ENCODE measurements around the gene ACSL5. TPM values are rescaled to one million over a fixed set of nuclear protein-coding genes. Genes with fewer than 3 reads are reported as not detected.

Gene ACSL5
- total and polyA plus RNA-seq, 3 experiments from 2014 or later: 53.3 to 85.5 (median 53.7) TPM

DNA sequence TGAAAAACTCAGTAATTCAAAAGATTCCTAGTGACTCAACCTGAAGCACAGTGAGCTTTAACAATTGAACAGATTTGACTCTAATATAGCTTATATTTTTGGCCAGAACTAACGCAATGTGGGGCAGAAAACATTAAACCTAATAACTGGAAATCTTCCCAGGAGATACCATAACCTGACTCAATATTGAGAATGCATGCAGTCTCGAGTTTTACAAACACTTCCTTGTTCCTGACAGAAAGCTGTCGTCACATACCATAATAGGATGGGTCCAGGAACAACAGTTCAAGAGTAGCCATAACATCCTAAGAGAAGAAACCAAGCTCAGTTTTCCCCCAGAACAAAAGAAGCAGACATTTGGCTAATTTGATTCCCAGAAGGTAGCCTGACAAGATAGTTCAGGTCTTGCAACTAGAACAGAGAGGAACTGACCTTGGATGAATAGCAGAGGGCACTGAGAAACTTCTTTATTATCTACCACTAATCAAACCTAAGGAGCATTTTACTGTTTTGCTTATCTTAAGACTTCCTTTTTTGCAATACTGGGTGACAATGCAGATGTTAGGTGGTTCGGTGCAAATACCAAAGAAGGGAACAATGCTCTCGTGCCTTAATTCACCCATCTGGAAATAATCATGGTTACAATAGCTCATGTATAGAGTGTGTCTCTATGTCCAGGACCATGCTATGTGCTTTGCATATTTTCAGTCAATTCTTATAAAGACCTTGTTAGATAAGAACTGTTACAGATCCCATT is 38.6 kb upstream of the ACSL5 start:
- peaks cover 3 to 13% (median 4%) of the 10 kb centered on the region in 3 donors for H3K4me1 Mint-ChIP-seq
- no peaks in the 10 kb centered on the region for H3K27me3 ChIP-seq (ENCODE audit: insufficient read depth, low read length, poor library complexity, severe bottlenecking)
- no peaks in the 10 kb centered on the region for H3K36me3 ChIP-seq (ENCODE audit: insufficient read depth, low read length)
- H3K9me3 ChIP-seq (ENCODE audit: low read length): no peaks in the 10 kb centered on the region
- CTCF ChIA-PET: interaction anchor here (1.2 kb wide), 1 partner anchor 12 kb away, joined by 3 read pairs; no protein-coding TSS in a partner anchor
- no peak for DNase-seq
- no peaks in the 10 kb centered on the region for H3K4me1 ChIP-seq (ENCODE audit: insufficient read depth, low read length)
- no peak overlapping the region for H3K27ac ChIP-seq (ENCODE audit: low read depth, low read length)
- POLR2A ChIA-PET: no interaction called here
- peaks cover 0 to 2% of the 10 kb centered on the region in 2 donors for H3K27me3 Mint-ChIP-seq
- H3K36me3 Mint-ChIP-seq: no peaks in the 10 kb centered on the region
- H3K4me3 ChIP-seq (ENCODE audit: low read length): no peak overlapping the region
- no peaks in the 10 kb centered on the region for H3K9me3 Mint-ChIP-seq
- no peak overlapping the region for H3K27ac Mint-ChIP-seq
- H3K4me3 Mint-ChIP-seq: no peak overlapping the region

DNA sequence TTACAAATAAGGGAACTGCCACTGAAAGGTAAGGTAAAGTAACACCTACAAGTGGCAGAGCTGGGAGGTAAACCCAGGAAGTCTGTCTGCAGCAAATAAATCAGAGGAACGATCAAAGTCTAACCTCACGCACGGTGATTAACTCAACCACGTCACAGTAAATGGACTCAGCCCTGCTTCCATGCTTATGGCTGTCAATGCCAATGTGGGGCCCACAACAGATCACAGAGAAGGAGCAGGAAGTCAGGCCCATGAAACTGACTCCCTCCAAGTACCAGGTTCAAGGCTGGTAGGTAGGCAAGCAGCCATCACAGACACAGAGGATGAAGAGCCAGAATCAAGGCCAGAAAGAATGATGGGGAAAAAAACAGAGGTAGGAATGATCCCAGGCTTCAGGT is 38.0 kb upstream of the ACSL5 start:
- Mint-ChIP-seq H3K27ac (peak overlapping the region in 4 of 8 donors; percentile 22 to 85 (median 58)), H3K9me3 (no peaks in the 10 kb centered on the region), H3K4me3 (no peak overlapping the region), H3K36me3 (no peaks in the 10 kb centered on the region), H3K4me1 (peaks cover 3 to 13% (median 4%) of the 10 kb centered on the region in 3 donors), H3K27me3 (no peaks in the 10 kb centered on the region)
- H3K36me3 ChIP-seq (ENCODE audit: insufficient read depth, low read length): no peaks in the 10 kb centered on the region
- ChIA-PET POLR2A (no interaction called here), CTCF (no interaction called here)
- H3K27me3 ChIP-seq (ENCODE audit: insufficient read depth, low read length, poor library complexity, severe bottlenecking): no peaks in the 10 kb centered on the region
- no peak overlapping the region for H3K4me3 ChIP-seq (ENCODE audit: low read length)
- H3K9me3 ChIP-seq (ENCODE audit: low read length): no peaks in the 10 kb centered on the region
- H3K4me1 ChIP-seq (ENCODE audit: insufficient read depth, low read length): no peaks in the 10 kb centered on the region
- no peak for DNase-seq
- no peak overlapping the region for H3K27ac ChIP-seq (ENCODE audit: low read depth, low read length)

DNA sequence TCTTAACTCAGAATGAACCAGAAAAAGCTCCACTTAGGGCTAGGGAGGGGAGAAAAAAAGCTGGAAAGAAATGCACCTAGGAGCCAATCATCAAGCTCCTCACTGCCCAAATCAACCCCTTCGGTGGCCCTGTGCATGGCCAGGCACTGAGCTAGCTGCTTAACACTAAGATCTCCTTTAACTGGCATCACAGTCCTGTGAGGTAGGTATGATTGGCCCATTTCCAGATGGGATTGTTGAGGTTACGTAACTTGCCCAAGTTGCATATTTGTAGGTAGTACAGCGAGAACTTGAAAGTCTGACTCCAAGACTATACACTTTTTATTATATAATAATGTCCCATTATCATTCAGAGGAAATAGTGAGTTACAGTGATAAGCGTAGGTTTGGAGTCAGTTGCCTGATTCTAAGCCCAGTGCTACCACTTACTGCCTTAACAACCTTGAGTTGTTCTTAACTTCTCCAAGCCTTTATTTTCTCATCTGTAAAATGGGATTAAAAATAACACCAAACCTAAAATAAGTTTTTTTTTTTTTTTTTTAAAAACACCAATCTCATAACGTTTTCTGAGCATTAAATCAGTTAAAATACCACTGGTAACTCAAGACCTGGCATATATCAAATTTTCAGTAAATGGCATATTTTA is 37.2 kb upstream of the ACSL5 start:
- Histone ChIP-seq H3K4me1 (ENCODE audit: insufficient read depth, low read length) (no peaks in the 10 kb centered on the region), H3K4me3 (ENCODE audit: low read length) (no peak overlapping the region), H3K9me3 (ENCODE audit: low read length) (no peaks in the 10 kb centered on the region), H3K36me3 (ENCODE audit: insufficient read depth, low read length) (no peaks in the 10 kb centered on the region), H3K27ac (ENCODE audit: low read depth, low read length) (no peak overlapping the region), H3K27me3 (ENCODE audit: insufficient read depth, low read length, poor library complexity, severe bottlenecking) (no peaks in the 10 kb centered on the region)
- ChIA-PET CTCF (no interaction called here), POLR2A (no interaction called here)
- H3K9me3 Mint-ChIP-seq: no peaks in the 10 kb centered on the region
- H3K4me1 Mint-ChIP-seq: peaks cover 3 to 13% (median 4%) of the 10 kb centered on the region in 3 donors
- no peak overlapping the region for H3K4me3 Mint-ChIP-seq
- H3K36me3 Mint-ChIP-seq: no peaks in the 10 kb centered on the region
- H3K27me3 Mint-ChIP-seq: no peaks in the 10 kb centered on the region
- DNase-seq: no peak
- H3K27ac Mint-ChIP-seq: no peak overlapping the region

- Histone ChIP-seq H3K27me3 (ENCODE audit: insufficient read depth, low read length, poor library complexity, severe bottlenecking) (no peaks in the 10 kb centered on the region), H3K27ac (ENCODE audit: low read depth, low read length) (no peak overlapping the region), H3K4me3 (ENCODE audit: low read length) (no peak overlapping the region), H3K36me3 (ENCODE audit: insufficient read depth, low read length) (no peaks in the 10 kb centered on the region), H3K9me3 (ENCODE audit: low read length) (no peaks in the 10 kb centered on the region), H3K4me1 (ENCODE audit: insufficient read depth, low read length) (no peaks in the 10 kb centered on the region)
- ChIA-PET CTCF (no interaction called here), POLR2A (no interaction called here)
- Mint-ChIP-seq H3K9me3 (no peaks in the 10 kb centered on the region), H3K27ac (no peak overlapping the region), H3K4me3 (no peak overlapping the region), H3K36me3 (no peaks in the 10 kb centered on the region), H3K27me3 (no peaks in the 10 kb centered on the region), H3K4me1 (peaks cover 3 to 13% (median 4%) of the 10 kb centered on the region in 3 donors)
- no peak for DNase-seq
Measured at GRCh38 chr10:112338957-112339356, 35.0 kb upstream of the ACSL5 start.

DNA sequence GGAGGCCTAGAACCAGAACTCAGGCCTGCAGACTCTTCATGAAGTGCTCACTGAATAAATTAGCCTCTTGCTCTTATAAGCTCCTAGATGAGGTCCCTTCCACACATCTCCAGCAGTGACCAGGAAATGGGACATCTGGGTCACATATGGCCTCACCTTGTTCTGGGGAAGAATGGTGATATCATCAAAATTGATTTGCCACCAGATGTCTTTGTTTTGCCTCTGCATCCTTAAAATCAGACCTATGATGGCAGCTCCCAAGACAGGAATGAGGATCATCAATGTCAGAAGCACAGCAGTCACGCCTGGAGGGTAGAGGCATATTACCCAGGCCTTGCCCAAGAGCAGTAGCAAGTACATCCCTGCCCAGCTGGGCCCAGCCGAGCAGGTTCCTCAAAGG is 33.3 kb upstream of the ACSL5 start:
- POLR2A ChIA-PET: no interaction called here
- no peaks in the 10 kb centered on the region for H3K36me3 ChIP-seq (ENCODE audit: insufficient read depth, low read length)
- H3K4me1 Mint-ChIP-seq: peaks cover 8 to 10% (median 8%) of the 10 kb centered on the region in 3 donors
- no peaks in the 10 kb centered on the region for H3K36me3 Mint-ChIP-seq
- no peak overlapping the region for H3K27ac ChIP-seq (ENCODE audit: low read depth, low read length)
- CTCF ChIA-PET: no interaction called here
- no peak overlapping the region for H3K4me3 Mint-ChIP-seq
- no peaks in the 10 kb centered on the region for H3K9me3 ChIP-seq (ENCODE audit: low read length)
- no peak for DNase-seq
- H3K27me3 Mint-ChIP-seq: no peaks in the 10 kb centered on the region
- no peaks in the 10 kb centered on the region for H3K27me3 ChIP-seq (ENCODE audit: insufficient read depth, low read length, poor library complexity, severe bottlenecking)
- no peaks in the 10 kb centered on the region for H3K9me3 Mint-ChIP-seq
- H3K4me1 ChIP-seq (ENCODE audit: insufficient read depth, low read length): no peaks in the 10 kb centered on the region
- H3K4me3 ChIP-seq (ENCODE audit: low read length): no peak overlapping the region
- no peak overlapping the region for H3K27ac Mint-ChIP-seq

DNA sequence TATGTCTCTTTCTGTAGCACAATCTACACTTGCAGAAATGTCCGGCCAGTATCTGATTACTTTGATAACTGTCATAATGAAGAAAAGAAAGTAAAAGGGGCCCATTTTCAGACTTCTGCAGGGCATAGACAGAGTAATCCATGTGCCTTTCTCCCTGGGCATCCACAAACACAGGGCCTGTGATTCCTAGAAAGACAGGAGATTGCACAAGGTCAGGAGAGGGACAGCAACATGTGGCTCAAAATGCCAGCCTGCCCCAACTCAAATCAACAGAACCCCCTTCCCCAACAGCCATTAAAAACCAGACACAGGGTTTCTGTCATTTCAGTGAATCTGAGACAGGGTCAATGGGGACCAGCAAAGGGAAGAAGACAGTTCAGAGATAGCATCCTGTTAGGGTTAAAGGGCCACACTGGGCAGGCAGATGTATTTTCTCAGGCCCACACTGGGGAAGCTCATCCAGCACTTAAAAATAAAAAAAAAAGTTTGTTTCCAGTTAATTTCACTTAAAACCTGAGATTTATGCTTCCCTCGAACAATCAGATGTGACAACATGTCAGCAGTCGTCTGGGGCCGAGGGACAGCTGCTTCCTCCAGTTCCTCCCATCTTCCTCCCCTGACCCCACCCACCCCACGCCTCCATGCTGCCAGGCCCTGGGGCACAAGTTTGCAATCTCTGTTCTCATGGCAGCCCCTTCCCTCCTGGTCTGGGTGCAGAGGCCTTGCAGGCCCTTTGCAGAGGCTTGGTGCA is 30.7 kb upstream of the ACSL5 start:
- Mint-ChIP-seq H3K36me3 (no peaks in the 10 kb centered on the region), H3K4me3 (no peak overlapping the region), H3K9me3 (no peaks in the 10 kb centered on the region), H3K27ac (no peak overlapping the region), H3K4me1 (peaks cover 4 to 5% (median 5%) of the 10 kb centered on the region in 3 donors), H3K27me3 (no peaks in the 10 kb centered on the region)
- no peaks in the 10 kb centered on the region for H3K27me3 ChIP-seq (ENCODE audit: insufficient read depth, low read length, poor library complexity, severe bottlenecking)
- no peaks in the 10 kb centered on the region for H3K36me3 ChIP-seq (ENCODE audit: insufficient read depth, low read length)
- H3K27ac ChIP-seq (ENCODE audit: low read depth, low read length): no peak overlapping the region
- H3K4me3 ChIP-seq (ENCODE audit: low read length): no peak overlapping the region
- no peaks in the 10 kb centered on the region for H3K9me3 ChIP-seq (ENCODE audit: low read length)
- POLR2A ChIA-PET: no interaction called here
- no peaks in the 10 kb centered on the region for H3K4me1 ChIP-seq (ENCODE audit: insufficient read depth, low read length)
- no peak for DNase-seq
- CTCF ChIA-PET: no interaction called here

DNA sequence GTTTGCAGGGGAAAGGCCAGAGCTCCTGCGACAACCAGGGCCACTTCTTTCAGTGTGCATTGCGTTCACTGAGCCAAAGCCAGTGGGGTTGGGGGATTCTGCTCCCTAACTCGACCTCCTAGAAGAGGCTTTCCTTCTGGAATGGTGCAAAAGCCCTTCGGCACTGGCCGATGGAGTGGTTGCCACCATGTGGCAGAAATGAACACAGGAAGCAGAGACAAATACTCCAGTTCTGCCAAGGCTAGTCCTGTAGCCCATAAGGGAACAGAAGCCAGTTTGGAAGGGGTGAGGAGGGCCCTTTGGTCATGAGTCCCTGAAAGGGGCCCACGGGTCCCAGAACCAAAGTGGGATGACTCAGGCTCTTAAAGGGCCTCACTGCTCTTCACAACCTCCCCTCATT is 29.7 kb upstream of the ACSL5 start:
- H3K27me3 ChIP-seq (ENCODE audit: insufficient read depth, low read length, poor library complexity, severe bottlenecking): no peaks in the 10 kb centered on the region
- no peaks in the 10 kb centered on the region for H3K36me3 ChIP-seq (ENCODE audit: insufficient read depth, low read length)
- peaks cover 4 to 5% (median 5%) of the 10 kb centered on the region in 3 donors for H3K4me1 Mint-ChIP-seq
- H3K4me3 Mint-ChIP-seq: no peak overlapping the region
- no peak overlapping the region for H3K27ac ChIP-seq (ENCODE audit: low read depth, low read length)
- no peak for DNase-seq
- no peaks in the 10 kb centered on the region for H3K9me3 ChIP-seq (ENCODE audit: low read length)
- no peaks in the 10 kb centered on the region for H3K4me1 ChIP-seq (ENCODE audit: insufficient read depth, low read length)
- no peak overlapping the region for H3K27ac Mint-ChIP-seq
- H3K9me3 Mint-ChIP-seq: no peaks in the 10 kb centered on the region
- ChIA-PET CTCF (no interaction called here), POLR2A (no interaction called here)
- H3K27me3 Mint-ChIP-seq: no peaks in the 10 kb centered on the region
- H3K4me3 ChIP-seq (ENCODE audit: low read length): no peak overlapping the region
- no peaks in the 10 kb centered on the region for H3K36me3 Mint-ChIP-seq

DNA sequence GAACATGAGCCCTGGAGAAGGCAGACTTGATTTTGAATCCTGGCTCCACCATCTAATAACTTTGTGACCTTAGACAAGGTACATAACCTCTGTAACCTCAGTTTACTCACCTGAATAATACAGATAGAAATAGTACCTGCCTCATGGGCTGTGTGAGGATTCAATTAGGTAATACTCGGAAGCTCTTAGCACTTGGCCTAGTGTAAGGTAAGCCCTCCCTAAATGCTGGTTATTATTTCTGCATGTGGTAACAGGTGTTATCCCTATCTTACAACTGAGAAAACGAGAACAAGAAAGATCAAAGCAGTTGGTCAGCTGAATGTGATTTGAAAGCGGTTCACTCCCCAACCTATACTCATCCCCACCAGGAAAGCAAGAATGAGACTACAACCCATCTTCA is 28.7 kb upstream of the ACSL5 start:
- ChIA-PET POLR2A (no interaction called here), CTCF (no interaction called here)
- no peak for DNase-seq
- no peaks in the 10 kb centered on the region for H3K36me3 Mint-ChIP-seq
- H3K4me1 Mint-ChIP-seq: peaks cover 4 to 5% (median 5%) of the 10 kb centered on the region in 3 donors
- no peaks in the 10 kb centered on the region for H3K27me3 Mint-ChIP-seq
- H3K4me3 Mint-ChIP-seq: no peak overlapping the region
- no peaks in the 10 kb centered on the region for H3K9me3 Mint-ChIP-seq
- H3K4me1 ChIP-seq (ENCODE audit: insufficient read depth, low read length): no peaks in the 10 kb centered on the region
- H3K27ac Mint-ChIP-seq: peak overlapping the region in 1 of 8 donors; percentile 30
- H3K27ac ChIP-seq (ENCODE audit: low read depth, low read length): no peak overlapping the region
- H3K9me3 ChIP-seq (ENCODE audit: low read length): no peaks in the 10 kb centered on the region
- H3K27me3 ChIP-seq (ENCODE audit: insufficient read depth, low read length, poor library complexity, severe bottlenecking): no peaks in the 10 kb centered on the region
- no peak overlapping the region for H3K4me3 ChIP-seq (ENCODE audit: low read length)
- H3K36me3 ChIP-seq (ENCODE audit: insufficient read depth, low read length): no peaks in the 10 kb centered on the region
